Pancreas (tissue), 10 donors: ENCODE results near the gene SLC25A3. TPM values are rescaled to one million over a fixed set of nuclear protein-coding genes. Genes with fewer than 3 reads are reported as not detected.

ENCODE experiments used
- ATAC-seq, 4 donors: fragments of 200-7000 bp; cut with Tn5 transposase; one replicate each; pipeline versions ENCODE4 v1.8.0 to v1.9.1; 2020; ENCODE audit warnings: mild to moderate bottlenecking in 4 of 4, moderate library complexity in 4 of 4
- DNase-seq, 6 donors: peaks; one replicate each; pipeline ENCODE4 v3.0.0-alpha.2; 2020
- FAIRE-seq: peaks from 2 replicates; lab custom pipeline; 2012; peaks lifted over from hg19 to GRCh38; lab: Jason Lieb, UNC
- H3K27ac ChIP-seq, 4 donors: fragments of 200-600 bp; sonication (generic); 1 replicate in 3 of 4; 2 replicates in 1 of 4; pipeline versions ENCODE4 v1.5.0 to v1.8.0; 2020
- H3K27me3 ChIP-seq, 4 donors: fragments of 200-600 bp; one replicate each; pipeline ENCODE4 v1.8.0; 2021
- H3K36me3 ChIP-seq, 3 donors: fragments of 200-600 bp; sonication (generic) in 1 of 3; one replicate each; pipeline versions ENCODE4 v1.5.0 to v1.8.0; 2020 to 2021
- H3K4me1 ChIP-seq, 3 donors: fragments of 200-600 bp; one replicate each; pipeline ENCODE4 v1.8.0; 2021
- H3K4me3 ChIP-seq, 4 donors: fragments of 200-600 bp; sonication (generic) in 2 of 4; one replicate each; pipeline versions ENCODE4 v1.5.0 to v1.8.0; 2020 to 2021
- H3K9me3 ChIP-seq, 4 donors: fragments of 200-600 bp; one replicate each; pipeline ENCODE4 v1.8.0; 2021
- CTCF ChIP-seq, 4 donors: fragments of 200-600 bp; sonication (generic) in 3 of 4; IDR thresholded peaks; one replicate each; pipeline versions ENCODE4 v1.5.0 to v1.8.0; 2021; ENCODE audit warnings: antibody characterized with exemption in 4 of 4
- WGBS, 2 donors: extraction: QIAGEN DNeasy Blood & Tissue Kit; methylation state at CpG; one replicate each; pipeline ENCODE4 v1.1.7; 2013; 5-methylcytosine and 5-hydroxymethylcytosine counted together
- intact Hi-C, 3 donors: fragments of 100-400 bp; cut with DNase I; formaldehyde crosslinking; loops; one replicate each; pipeline versions ENCODE4 v1.11.1 to v1.14.2; 2022
- polyA plus RNA-seq, 2 donors: library from polyadenylated mRNA; stranded (reverse); fragments of 200-250 nt; gene quantifications; one replicate each; pipeline ENCODE4 v1.2.3, GENCODE V29; 2013
- total RNA-seq, 6 donors: library from RNA; stranded (reverse); fragmentation: NEBNext Ultra II Directional in 4 of 6; extraction: Animal tissue kit (Norgen Biotek cat#: 25700) in 4 of 6; gene quantifications; one replicate each; pipeline versions ENCODE4 v1.2.1 to v1.2.4, GENCODE V29; 2021 to 2023
- donor health status: healthy with polysubstance abuse.
- donor health status: DM: no; HTN: no; CAD: no; lungs with moderate emphysema.
- donor health status: DM: no; HTN: no; CAD: no.
- donor health status: control.
- donor health status: control.
- donor health status: Bipolar disorder and iron deficiency.
- donor health status: DM: yes; HTN: yes; CAD: no.
- donor health status: DM: no; HTN: no; CAD: no.
- donor health status: DM: no; HTN: no; CAD: no.
- donor health status: DM: yes; HTN: yes; CAD: no.

SLC25A3 gene
- total and polyA plus RNA-seq, 8 donors = 133 to 343 (median 238) TPM

DNA sequence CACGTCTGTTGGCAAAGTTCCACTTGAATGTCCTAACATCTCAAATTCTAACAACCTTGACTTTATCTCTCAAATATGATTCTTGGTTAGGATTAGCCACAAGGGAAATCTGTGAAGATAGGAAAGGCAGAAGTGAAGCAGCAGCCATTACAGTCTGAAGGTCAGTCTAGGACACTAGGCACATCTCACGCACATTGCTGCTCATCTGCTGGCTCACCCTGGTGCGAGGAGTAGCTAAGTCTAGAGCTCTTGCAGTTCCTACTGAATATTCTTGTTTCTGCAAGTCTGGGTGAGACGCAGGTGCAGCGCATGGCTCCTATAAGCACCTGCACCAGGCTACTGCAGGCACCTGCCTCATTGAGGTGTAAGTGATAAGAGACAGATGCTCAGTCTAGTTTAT is 6.4 kb upstream of the SLC25A3 start:
- DNase-seq (no peak), ATAC-seq (no peak), FAIRE-seq (no peak)
- Histone ChIP-seq H3K36me3 (no peaks in the 10 kb centered on the region), H3K27me3 (no peaks in the 10 kb centered on the region), H3K9me3 (no peaks in the 10 kb centered on the region), H3K27ac (no peak overlapping the region), H3K4me3 (no peak overlapping the region), H3K4me1 (no peaks in the 10 kb centered on the region)
- intact Hi-C loops = no loop called here
- WGBS, 2 donors = 68 to 75% methylated on average over 5 of the region's 5 CpGs
- TF ChIP-seq CTCF (IDR thresholded peaks at IDR 0.05) = no peak

DNA sequence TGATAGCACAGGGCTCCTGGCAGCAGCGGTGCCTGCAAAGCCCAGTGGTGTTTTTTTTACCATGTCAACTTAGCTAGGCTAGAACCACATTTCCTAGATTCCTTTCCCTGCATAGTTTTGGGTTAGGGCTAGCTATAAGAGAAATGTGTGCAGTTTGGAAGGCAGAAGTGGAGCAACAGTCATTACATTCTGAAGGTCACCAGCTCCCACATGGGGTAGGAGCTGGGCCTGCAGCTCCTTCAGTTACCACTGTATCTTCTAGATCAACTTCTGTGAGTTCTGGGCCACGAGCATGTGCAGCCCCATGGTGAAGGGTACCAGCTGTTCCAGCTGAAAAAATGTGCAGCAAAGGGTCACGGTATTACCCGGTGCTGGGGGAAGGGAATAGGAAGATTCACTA is 2.3 kb upstream of the SLC25A3 start:
- no peak for ATAC-seq
- 78 to 89% methylated on average over 4 of the region's 4 CpGs for WGBS, 2 donors
- no peak overlapping the region for H3K27ac ChIP-seq
- no peak for TF ChIP-seq CTCF (IDR thresholded peaks at IDR 0.05)
- no peak for FAIRE-seq
- H3K27me3 ChIP-seq = no peaks in the 10 kb centered on the region
- intact Hi-C loops = no loop called here
- H3K9me3 ChIP-seq = no peaks in the 10 kb centered on the region
- H3K36me3 ChIP-seq = no peaks in the 10 kb centered on the region
- no peak for DNase-seq
- H3K4me1 ChIP-seq = peaks cover 0 to 16% (median 8%) of the 10 kb centered on the region in 3 donors
- no peak overlapping the region for H3K4me3 ChIP-seq

DNA sequence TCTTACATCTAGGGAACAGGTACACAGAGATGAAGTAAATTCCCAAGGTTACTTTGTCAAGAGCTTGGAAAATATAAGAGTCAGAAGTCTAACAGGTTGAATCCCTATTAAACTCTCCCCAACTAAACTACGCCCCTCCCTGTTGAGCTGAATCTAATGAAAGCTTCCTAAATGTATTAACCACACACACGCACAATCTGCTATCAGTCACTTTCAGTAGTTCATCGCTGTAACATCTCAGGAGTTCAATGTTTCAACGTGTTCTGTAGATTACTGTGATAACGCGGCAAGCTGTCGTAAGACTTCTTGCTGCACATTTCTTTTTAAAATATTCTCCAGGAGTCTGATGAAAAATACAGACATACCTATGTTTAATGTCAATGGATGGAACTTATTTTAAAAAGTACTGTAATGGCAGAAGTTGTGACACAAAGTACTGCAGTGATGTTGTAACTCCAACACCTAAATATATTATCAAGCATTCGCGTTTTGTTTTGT is 612 bp upstream of the SLC25A3 start:
- TF ChIP-seq CTCF (IDR thresholded peaks at IDR 0.05) = no peak
- FAIRE-seq (no peak), ATAC-seq (peak in 2 of 4 donors; percentile 3 to 4), DNase-seq (no peak)
- Histone ChIP-seq H3K4me3 (peak overlapping the region; percentile 13 to 94 (median 78)), H3K4me1 (peaks cover 5 to 24% (median 16%) of the 10 kb centered on the region in 3 donors), H3K9me3 (no peaks in the 10 kb centered on the region), H3K27ac (peak overlapping the region; percentile 92 to 96 (median 94)), H3K27me3 (no peaks in the 10 kb centered on the region), H3K36me3 (peaks cover 0 to 12% (median 6%) of the 10 kb centered on the region in 3 donors)
- WGBS, 2 donors = 13 to 14% methylated on average over 9 of the region's 9 CpGs
- intact Hi-C loops = no loop called here

DNA sequence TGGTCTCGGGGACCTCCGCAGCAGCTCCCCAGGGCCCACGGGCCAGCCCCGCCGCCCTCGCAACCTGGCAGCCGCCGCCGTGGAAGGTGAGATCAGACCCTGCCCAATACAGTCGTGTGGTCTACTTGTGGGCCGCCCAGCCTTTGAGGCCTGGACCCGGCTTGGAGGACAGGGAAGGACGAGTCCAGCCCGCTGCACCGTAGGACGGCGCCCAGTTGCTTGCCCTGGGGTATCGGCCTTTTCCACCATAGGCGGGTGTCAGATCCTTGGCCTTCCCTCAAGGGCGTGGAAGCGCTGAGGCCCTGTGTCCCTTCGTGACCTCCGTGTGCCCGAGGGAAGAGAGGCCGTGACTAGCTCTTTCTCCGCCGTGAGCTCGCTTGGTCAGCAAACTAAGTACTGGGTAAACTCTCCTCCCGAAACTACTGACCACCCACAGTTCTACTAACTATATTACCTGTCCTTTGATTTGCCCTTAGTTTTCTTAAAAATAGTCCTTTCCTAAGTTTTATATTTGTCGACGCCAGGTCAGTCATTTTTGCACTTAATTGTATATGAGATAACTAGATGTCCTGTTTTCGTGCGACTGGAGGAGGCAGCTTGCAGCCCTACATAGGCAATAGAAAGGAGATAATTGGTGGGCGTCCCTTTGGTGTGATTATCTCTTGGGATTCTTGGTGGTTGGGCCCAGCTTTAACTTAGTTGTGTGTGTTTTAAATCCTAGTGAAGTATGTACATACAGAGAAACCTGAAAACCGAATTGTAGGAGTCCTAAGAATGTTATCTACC is 757 bp downstream of the SLC25A3 start:
- intact Hi-C loops = no loop called here

More for the DNA sequence above, 757 bp downstream of the SLC25A3 start:
- Histone ChIP-seq H3K4me1 (peaks cover 5 to 24% (median 16%) of the 10 kb centered on the region in 3 donors), H3K36me3 (peaks cover 0 to 20% (median 18%) of the 10 kb centered on the region in 3 donors), H3K27me3 (no peaks in the 10 kb centered on the region), H3K4me3 (peak overlapping the region; percentile 71 to 98 (median 90)), H3K27ac (peak overlapping the region; percentile 92 to 96 (median 94)), H3K9me3 (no peaks in the 10 kb centered on the region)
- ATAC-seq (peak; percentile 38 to 64 (median 56)), FAIRE-seq (no peak), DNase-seq (peak; percentile 31 to 79 (median 50))
- 0% methylated on average over 35 of the region's 35 CpGs for WGBS, 2 donors
- no peak for TF ChIP-seq CTCF (IDR thresholded peaks at IDR 0.05)
